Neural cell (in vitro differentiated cells): ENCODE results near the gene SMARCAD1. TPM values are rescaled to one million over a fixed set of nuclear protein-coding genes. Genes with fewer than 3 reads are reported as not detected.
A peak's percentile ranks its signal among the peaks of the same experiment; 100 is the strongest.

Source experiments
- H2AFZ ChIP-seq: fragments of 200-600, 300-800 bp; sonication (generic), shearing (Covaris generic); 2 replicates; pipeline ENCODE4 v1.6.0; 2014; ENCODE audit warnings: low read depth, mild to moderate bottlenecking, antibody characterized with exemption, low read length, moderate library complexity
- H3F3A ChIP-seq: fragments of 200-600 bp; shearing (Covaris generic); 2 replicates; pipeline ENCODE4 v1.6.1; 2016; ENCODE audit warnings: mild to moderate bottlenecking, moderate library complexity, mixed read lengths, antibody characterized with exemption, low read length; ENCODE audit not compliant: insufficient read depth, poor library complexity, severe bottlenecking
- H3K27ac ChIP-seq: fragments of 200-600, 300-800 bp; sonication (generic), shearing (Covaris generic); 2 replicates; pipeline ENCODE4 v1.5.1; 2014; ENCODE audit warnings: mild to moderate bottlenecking, low read length, moderate library complexity
- H3K27me3 ChIP-seq: fragments of 300-800, 200-600 bp; sonication (generic), shearing (Covaris generic); 2 replicates; pipeline ENCODE4 v1.6.0; 2014; ENCODE audit warnings: mild to moderate bottlenecking, low read depth, low read length, moderate library complexity; ENCODE audit not compliant: insufficient read depth
- H3K36me3 ChIP-seq: fragments of 300-800, 200-600 bp; sonication (generic), shearing (Covaris generic); 2 replicates; pipeline ENCODE4 v1.5.1; 2014; ENCODE audit warnings: mild to moderate bottlenecking, antibody characterized with exemption, low read length, moderate library complexity; ENCODE audit not compliant: insufficient read depth
- H3K4me2 ChIP-seq: fragments of 300-800, 200-600 bp; sonication (generic), shearing (Covaris generic); 2 replicates; pipeline ENCODE4 v1.6.0; 2014; ENCODE audit warnings: mild to moderate bottlenecking, low read length
- H3K4me3 ChIP-seq: fragments of 300-800, 200-600 bp; sonication (generic), shearing (Covaris generic); 2 replicates; pipeline ENCODE4 v1.5.1; 2014; ENCODE audit warnings: mild to moderate bottlenecking, low read length, moderate library complexity
- H3K79me2 ChIP-seq: fragments of 200-600 bp; shearing (Covaris generic); replicated peaks from 2 replicates; pipeline ENCODE4 v1.6.0; 2014; ENCODE audit warnings: mild to moderate bottlenecking, low read length, moderate library complexity; ENCODE audit not compliant: insufficient read depth
- H3K9ac ChIP-seq: fragments of 300-800, 200-600 bp; sonication (generic), shearing (Covaris generic); 2 replicates; pipeline ENCODE4 v1.6.1; 2016; ENCODE audit warnings: mild to moderate bottlenecking, low read length, mixed read lengths
- H3K9me2 ChIP-seq: fragments of 200-600 bp; shearing (Covaris generic); 2 replicates; pipeline ENCODE4 v1.6.1; 2016; ENCODE audit warnings: mild to moderate bottlenecking, low read length, mixed read lengths; ENCODE audit not compliant: insufficient read depth
- H3K9me3 ChIP-seq: fragments of 200-600, 300-800 bp; sonication (generic), shearing (Covaris generic); 2 replicates; pipeline ENCODE4 v1.6.1; 2016; ENCODE audit warnings: mild to moderate bottlenecking, mixed run types, low read length, moderate library complexity, mixed read lengths
- H4K20me1 ChIP-seq: fragments of 200-600 bp; shearing (Covaris generic); 2 replicates; pipeline ENCODE4 v1.6.1; 2016; ENCODE audit warnings: mild to moderate bottlenecking, mixed run types; ENCODE audit not compliant: insufficient read depth
- CTCF ChIP-seq: fragments of 450-650 bp; IDR thresholded peaks from 2 replicates; pipeline ENCODE4 v1.5.1; 2014; ENCODE audit warnings: antibody characterized with exemption, mild to moderate bottlenecking, moderate library complexity; ENCODE audit not compliant: poor library complexity, severe bottlenecking
- EP300 ChIP-seq: fragments of 450-650 bp; conservative IDR thresholded peaks from 2 replicates; pipeline ENCODE4 v1.6.1; 2014; ENCODE audit warnings: antibody characterized with exemption, mild to moderate bottlenecking, moderate library complexity; ENCODE audit not compliant: poor library complexity, severe bottlenecking
- EZH2 ChIP-seq: fragments of 200-600, 300-800 bp; shearing (Covaris generic), sonication (generic); IDR thresholded peaks from 2 replicates; pipeline ENCODE4 v1.6.1; 2014; ENCODE audit warnings: antibody characterized with exemption, low read length, borderline replicate concordance, mild to moderate bottlenecking; ENCODE audit not compliant: insufficient read depth, poor library complexity, severe bottlenecking
- MXI1 ChIP-seq: fragments of 450-650 bp; conservative IDR thresholded peaks from 2 replicates; pipeline ENCODE4 v1.6.1; 2014; ENCODE audit warnings: antibody characterized with exemption, mild to moderate bottlenecking; ENCODE audit not compliant: poor library complexity, severe bottlenecking
- POLR2AphosphoS5 ChIP-seq: IDR thresholded peaks from 2 replicates; pipeline ENCODE4 v1.6.1; 2012
- RAD21 ChIP-seq: fragments of 450-650 bp; conservative IDR thresholded peaks from 2 replicates; pipeline ENCODE4 v1.6.1; 2014; ENCODE audit warnings: antibody characterized with exemption, mild to moderate bottlenecking, moderate library complexity
- REST ChIP-seq: IDR thresholded peaks from 2 replicates; pipeline ENCODE4 v1.6.1; 2012; ENCODE audit warnings: borderline replicate concordance
- SMC3 ChIP-seq: fragments of 450-650 bp; conservative IDR thresholded peaks from 2 replicates; pipeline ENCODE4 v1.6.1; 2014; ENCODE audit warnings: antibody characterized with exemption, mild to moderate bottlenecking, moderate library complexity; ENCODE audit not compliant: poor library complexity
- TAF1 ChIP-seq: IDR thresholded peaks from 2 replicates; pipeline ENCODE4 v1.6.1; 2012; ENCODE audit warnings: low read depth
- polyA plus RNA-seq: library from polyadenylated mRNA; depleted of rRNA; stranded (reverse); fragments of >200 nt; gene quantifications from 2 replicates; pipeline ENCODE4 v1.2.3, GENCODE V29; 2014

SMARCAD1 gene
- polyA plus RNA-seq, 1 donor from 2014 or later = 129 TPM

GRCh38 chr4:94211861-94212260 lies 4.2 kb downstream of the SMARCAD1 start:
- Histone ChIP-seq H3K79me2 (peaks cover 71% of the 10 kb centered on the region), H3K9ac (no peak overlapping the region), H3F3A (no peaks in the 10 kb centered on the region), H3K4me2 (no peak overlapping the region), H4K20me1 (no peaks in the 10 kb centered on the region), H2AFZ (no peak overlapping the region), H3K4me3 (peak overlapping the region; percentile 24), H3K36me3 (peaks cover 19% of the 10 kb centered on the region), H3K9me2 (no peaks in the 10 kb centered on the region), H3K9me3 (no peaks in the 10 kb centered on the region), H3K27me3 (no peaks in the 10 kb centered on the region), H3K27ac (no peak overlapping the region)
- TF ChIP-seq EP300 (no peak), REST (no peak), MXI1 (no peak), CTCF (no peak), EZH2 (no peak), POLR2AphosphoS5 (no peak), SMC3 (no peak), RAD21 (no peak), TAF1 (no peak)

GRCh38 chr4:94214703-94215319 lies 7.1 kb downstream of the SMARCAD1 start:
- no peak overlapping the region for H3K9ac ChIP-seq
- H3F3A ChIP-seq = no peaks in the 10 kb centered on the region
- no peak overlapping the region for H3K4me2 ChIP-seq
- no peaks in the 10 kb centered on the region for H3K9me3 ChIP-seq
- TF ChIP-seq MXI1 (no peak), SMC3 (no peak), EZH2 (no peak), RAD21 (no peak), TAF1 (no peak)
- H3K4me3 ChIP-seq = no peak overlapping the region
- peaks cover 23% of the 10 kb centered on the region for H3K36me3 ChIP-seq
- H3K27me3 ChIP-seq = no peaks in the 10 kb centered on the region
- H4K20me1 ChIP-seq = no peaks in the 10 kb centered on the region
- H3K79me2 ChIP-seq = peaks cover 76% of the 10 kb centered on the region
- no peaks in the 10 kb centered on the region for H3K9me2 ChIP-seq
- no peak overlapping the region for H2AFZ ChIP-seq
- no peak overlapping the region for H3K27ac ChIP-seq
